GM12864 (cell line): ENCODE data around the gene OBSCN.
"Not testable (repeated sequence)": the region's sequence is repeated elsewhere in the genome, so short reads cannot be mapped to it uniquely, and the experiment has no call there.

Experiments
- DNase-seq: peaks from one replicate; pipeline ENCODE4 v3.0.0-alpha.2; 2011; ENCODE audit warnings: low read depth
- H3K4me3 ChIP-seq: 2 replicates; pipeline ENCODE4 v1.5.1; 2011; ENCODE audit warnings: mild to moderate bottlenecking, low read depth, low read length, control low read depth
- TF ChIP-seq, protein P1 (sequence below): IDR thresholded peaks from 2 replicates; pipeline ENCODE4 v1.5.1; 2011; ENCODE audit warnings: low read depth, mild to moderate bottlenecking, moderate library complexity, low read length, control low read depth, inconsistent platforms; ENCODE audit errors: missing control alignments

The OBSCN gene

GRCh38 chr1:228185641-228185965 lies 22.2 kb upstream of the OBSCN start:
- TF ChIP-seq, protein P1, sequence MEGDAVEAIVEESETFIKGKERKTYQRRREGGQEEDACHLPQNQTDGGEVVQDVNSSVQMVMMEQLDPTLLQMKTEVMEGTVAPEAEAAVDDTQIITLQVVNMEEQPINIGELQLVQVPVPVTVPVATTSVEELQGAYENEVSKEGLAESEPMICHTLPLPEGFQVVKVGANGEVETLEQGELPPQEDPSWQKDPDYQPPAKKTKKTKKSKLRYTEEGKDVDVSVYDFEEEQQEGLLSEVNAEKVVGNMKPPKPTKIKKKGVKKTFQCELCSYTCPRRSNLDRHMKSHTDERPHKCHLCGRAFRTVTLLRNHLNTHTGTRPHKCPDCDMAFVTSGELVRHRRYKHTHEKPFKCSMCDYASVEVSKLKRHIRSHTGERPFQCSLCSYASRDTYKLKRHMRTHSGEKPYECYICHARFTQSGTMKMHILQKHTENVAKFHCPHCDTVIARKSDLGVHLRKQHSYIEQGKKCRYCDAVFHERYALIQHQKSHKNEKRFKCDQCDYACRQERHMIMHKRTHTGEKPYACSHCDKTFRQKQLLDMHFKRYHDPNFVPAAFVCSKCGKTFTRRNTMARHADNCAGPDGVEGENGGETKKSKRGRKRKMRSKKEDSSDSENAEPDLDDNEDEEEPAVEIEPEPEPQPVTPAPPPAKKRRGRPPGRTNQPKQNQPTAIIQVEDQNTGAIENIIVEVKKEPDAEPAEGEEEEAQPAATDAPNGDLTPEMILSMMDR: no peak
- H3K4me3 ChIP-seq: no peak overlapping the region
- no peak for DNase-seq

DNA sequence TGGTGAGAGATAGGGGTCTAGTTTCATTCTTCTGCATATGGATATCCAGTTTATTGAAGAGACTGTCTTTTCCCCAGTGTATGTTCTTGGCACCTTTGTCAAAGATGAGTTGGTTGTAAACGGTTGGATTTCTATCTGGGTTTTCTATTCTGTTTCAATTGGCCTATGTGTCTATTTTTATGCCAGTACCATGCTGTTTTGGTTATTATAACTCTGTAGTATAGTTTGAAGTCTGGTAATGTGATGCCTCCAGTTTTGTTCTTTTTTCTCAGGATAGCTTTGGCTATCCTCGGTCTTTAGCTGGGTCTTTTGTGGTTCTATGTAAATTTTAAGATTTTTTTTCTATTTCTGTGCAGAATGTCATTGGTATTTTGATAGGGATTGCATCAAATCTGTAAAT lies 19.6 kb upstream of the OBSCN start:
- H3K4me3 ChIP-seq, DNase-seq: not testable (repeated sequence)

DNA sequence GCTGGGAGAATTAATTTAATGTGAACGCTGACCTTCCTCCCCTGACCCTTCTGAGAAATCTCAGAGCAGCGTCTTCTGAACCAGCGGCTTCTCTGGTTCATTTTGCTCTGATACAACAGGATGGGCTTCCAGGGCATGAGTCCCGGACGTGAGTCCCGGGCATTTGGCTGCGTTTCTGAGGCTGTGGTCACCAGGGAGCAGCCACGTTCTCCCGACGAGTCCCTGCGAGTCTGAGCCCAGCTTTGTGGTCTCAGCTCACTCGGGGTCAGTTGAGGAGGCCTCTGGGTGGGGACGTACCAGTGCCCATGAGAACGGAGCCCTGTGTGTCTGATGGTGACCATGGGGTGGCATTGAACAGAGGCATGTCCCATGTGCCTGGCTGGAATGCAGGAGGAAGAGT lies 17.7 kb upstream of the OBSCN start:
- DNase-seq: no peak
- H3K4me3 ChIP-seq: no peak overlapping the region
- TF ChIP-seq, protein P1: no peak

DNA sequence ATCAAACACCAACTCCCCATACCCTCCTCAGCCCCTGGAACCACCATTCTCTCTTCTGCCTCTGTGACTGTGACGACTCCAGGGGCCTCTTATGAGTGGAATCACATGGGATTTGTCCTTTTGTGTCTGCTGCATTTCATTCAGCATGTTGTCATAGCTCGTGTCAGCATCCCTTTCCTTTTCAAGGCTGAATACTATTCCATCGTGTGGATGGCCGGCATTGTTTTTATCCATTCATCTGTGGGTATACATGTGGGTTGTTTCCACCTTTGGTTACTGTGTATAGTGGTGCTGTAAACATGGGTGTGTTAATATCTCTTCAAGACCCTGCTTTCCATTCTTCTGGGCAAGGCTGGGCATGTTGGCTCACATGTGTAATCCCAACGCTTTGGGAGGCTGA lies 17.1 kb upstream of the OBSCN start:
- H3K4me3 ChIP-seq: no peak overlapping the region
- no peak for DNase-seq
- TF ChIP-seq, protein P1: no peak

- no peak for DNase-seq
- H3K4me3 ChIP-seq: no peak overlapping the region
- TF ChIP-seq, protein P1: no peak
Observed at GRCh38 chr1:228194436-228194835, 13.4 kb upstream of the OBSCN start.

- TF ChIP-seq, protein P1: no peak
- DNase-seq: no peak
- no peak overlapping the region for H3K4me3 ChIP-seq
Observed at GRCh38 chr1:228194921-228195812, 12.7 kb upstream of the OBSCN start.

GRCh38 chr1:228197555-228198147 lies 10.2 kb upstream of the OBSCN start:
- DNase-seq: no peak
- H3K4me3 ChIP-seq: no peak overlapping the region
- TF ChIP-seq, protein P1: no peak
